Measurements from ENCODE around the gene GCAT. TPM values are rescaled to one million over a fixed set of nuclear protein-coding genes. Genes with fewer than 3 reads are reported as not detected.

GCAT gene
- total RNA-seq, 1 donor from 2014 or later: 11.9 TPM

- Mint-ChIP-seq H3K4me1 (ENCODE audit: low read depth, unreplicated experiment) (peaks cover 15% of the 10 kb centered on the region), H3K9me3 (ENCODE audit: unreplicated experiment) (peaks cover 6% of the 10 kb centered on the region), H3K4me3 (ENCODE audit: unreplicated experiment) (no peak overlapping the region), H3K27ac (ENCODE audit: unreplicated experiment) (no peak overlapping the region), H3K27me3 (ENCODE audit: unreplicated experiment) (peaks cover 16% of the 10 kb centered on the region), H3K36me3 (ENCODE audit: unreplicated experiment) (no peaks in the 10 kb centered on the region)
- no peak for DNase-seq
- no peak for TF ChIP-seq CTCF (IDR thresholded peaks at IDR 0.05; ENCODE audit: partially characterized antibody, unreplicated experiment)
These were observed 26.2 kb upstream of the GCAT start for GRCh38 chr22:37781434-37782059.

- TF ChIP-seq CTCF (IDR thresholded peaks at IDR 0.05; ENCODE audit: partially characterized antibody, unreplicated experiment): no peak
- Mint-ChIP-seq H3K4me3 (ENCODE audit: unreplicated experiment) (no peak overlapping the region), H3K27ac (ENCODE audit: unreplicated experiment) (no peak overlapping the region), H3K4me1 (ENCODE audit: low read depth, unreplicated experiment) (peaks cover 15% of the 10 kb centered on the region), H3K9me3 (ENCODE audit: unreplicated experiment) (peaks cover 6% of the 10 kb centered on the region), H3K27me3 (ENCODE audit: unreplicated experiment) (peaks cover 16% of the 10 kb centered on the region), H3K36me3 (ENCODE audit: unreplicated experiment) (no peaks in the 10 kb centered on the region)
- no peak for DNase-seq
These were observed 25.2 kb upstream of the GCAT start for GRCh38 chr22:37782340-37783168.

- no peak for TF ChIP-seq CTCF (IDR thresholded peaks at IDR 0.05; ENCODE audit: partially characterized antibody, unreplicated experiment)
- H3K27ac Mint-ChIP-seq (ENCODE audit: unreplicated experiment): no peak overlapping the region
- peak overlapping the region; percentile 45 for H3K4me3 Mint-ChIP-seq (ENCODE audit: unreplicated experiment)
- no peaks in the 10 kb centered on the region for H3K36me3 Mint-ChIP-seq (ENCODE audit: unreplicated experiment)
- H3K27me3 Mint-ChIP-seq (ENCODE audit: unreplicated experiment): peaks cover 9% of the 10 kb centered on the region
- no peak for DNase-seq
- peaks cover 15% of the 10 kb centered on the region for H3K4me1 Mint-ChIP-seq (ENCODE audit: low read depth, unreplicated experiment)
- H3K9me3 Mint-ChIP-seq (ENCODE audit: unreplicated experiment): peaks cover 3% of the 10 kb centered on the region
These were observed 22.8 kb upstream of the GCAT start for GRCh38 chr22:37784829-37785495.

GRCh38 chr22:37790234-37790633, 17.5 kb upstream of the GCAT start:
- H3K4me1 Mint-ChIP-seq (ENCODE audit: low read depth, unreplicated experiment): peaks cover 1% of the 10 kb centered on the region
- H3K36me3 Mint-ChIP-seq (ENCODE audit: unreplicated experiment): no peaks in the 10 kb centered on the region
- no peak for DNase-seq
- no peak overlapping the region for H3K27ac Mint-ChIP-seq (ENCODE audit: unreplicated experiment)
- peaks cover 5% of the 10 kb centered on the region for H3K9me3 Mint-ChIP-seq (ENCODE audit: unreplicated experiment)
- no peak overlapping the region for H3K4me3 Mint-ChIP-seq (ENCODE audit: unreplicated experiment)
- peaks cover 4% of the 10 kb centered on the region for H3K27me3 Mint-ChIP-seq (ENCODE audit: unreplicated experiment)
- no peak for TF ChIP-seq CTCF (IDR thresholded peaks at IDR 0.05; ENCODE audit: partially characterized antibody, unreplicated experiment)
